ENCODE results near the gene NOA1. TPM values are rescaled to one million over a fixed set of nuclear protein-coding genes. Genes with fewer than 3 reads are reported as not detected.
"Not testable (repeated sequence)": the region's sequence is repeated elsewhere in the genome, so short reads cannot be mapped to it uniquely, and the experiment has no call there.

Gene NOA1
- total RNA-seq, 1 donor from 2014 or later: 15.7 TPM

DNA sequence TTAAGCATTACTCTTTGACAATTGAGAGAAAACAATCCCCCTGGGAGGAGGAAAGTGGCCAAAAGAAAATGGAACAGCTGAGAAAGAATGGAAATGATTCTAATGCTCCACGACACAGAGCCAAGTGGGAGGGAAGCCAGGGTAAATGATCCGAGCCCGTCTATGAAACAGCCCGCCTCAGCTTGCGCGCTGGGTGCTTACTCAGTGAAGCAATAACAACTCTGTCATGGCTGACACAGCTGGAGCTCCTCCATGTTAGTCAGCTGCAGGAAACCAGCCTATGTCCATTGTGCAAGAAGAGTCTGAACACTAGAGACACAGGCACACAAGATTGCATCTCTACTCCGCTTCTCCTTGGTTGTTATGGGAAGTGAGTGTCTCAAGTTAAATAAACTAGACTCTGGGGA lies 19.3 kb downstream of the NOA1 start:
- peak; percentile 81 for DNase-seq (ENCODE audit: low spot score)

DNA sequence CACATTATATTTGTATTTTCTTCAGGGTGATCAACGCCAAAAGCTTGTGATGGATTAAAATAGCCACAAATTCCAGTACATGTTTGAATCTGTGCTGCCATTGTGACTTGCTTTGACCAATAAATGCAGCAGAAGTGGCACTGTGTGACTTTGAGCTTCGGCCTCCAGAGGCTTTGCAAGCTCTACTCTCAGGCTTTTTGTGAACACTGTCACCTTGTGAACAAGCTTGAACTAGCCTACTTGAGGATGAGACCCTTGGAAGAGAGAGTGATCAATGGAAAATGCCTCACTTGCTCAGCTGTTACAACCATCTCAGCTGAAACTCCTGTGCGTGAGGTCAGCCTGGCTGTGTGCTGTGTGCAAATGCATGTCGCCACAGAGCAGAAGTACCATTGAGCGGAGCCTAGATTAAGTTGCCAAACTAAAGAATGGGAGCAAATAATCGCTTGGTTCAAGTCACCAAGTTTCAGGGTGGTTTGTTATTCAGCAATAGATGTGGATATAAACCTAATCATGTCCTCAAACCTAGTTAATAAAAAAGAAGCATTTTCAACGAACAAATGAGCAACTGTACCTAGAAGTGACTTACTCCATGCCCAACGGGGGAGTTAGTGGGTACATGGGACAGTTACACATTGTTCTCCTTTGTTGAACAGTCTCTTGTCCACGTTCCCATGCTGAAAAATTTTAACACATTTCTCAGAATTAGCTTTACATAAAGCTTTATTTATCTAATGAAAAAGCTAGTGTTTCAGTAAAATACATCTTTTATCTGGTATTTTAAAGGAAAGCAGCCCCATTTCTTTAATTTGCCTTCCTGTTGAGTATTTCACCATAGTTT lies 23.5 kb downstream of the NOA1 start:
- no peak for DNase-seq (ENCODE audit: low spot score)

DNA sequence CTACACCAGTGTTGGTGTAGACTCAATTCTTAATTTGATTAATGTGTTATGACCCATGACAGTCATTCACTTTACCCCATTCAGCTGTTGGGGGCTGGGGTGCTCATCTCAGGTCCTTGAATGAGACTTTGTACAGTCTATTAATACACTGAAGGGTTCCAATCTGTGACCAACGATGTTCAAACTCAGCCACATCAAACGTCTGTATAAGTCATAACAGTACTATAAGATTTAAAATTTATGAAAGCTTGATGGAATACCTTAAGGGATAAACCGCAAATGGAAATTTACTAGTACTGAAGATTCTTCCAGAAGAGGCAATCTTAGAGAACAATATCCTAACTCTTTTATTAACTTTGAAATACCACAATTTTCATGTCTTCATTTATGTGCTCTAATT lies 36.0 kb downstream of the NOA1 start:
- no peak for DNase-seq (ENCODE audit: low spot score)

DNA sequence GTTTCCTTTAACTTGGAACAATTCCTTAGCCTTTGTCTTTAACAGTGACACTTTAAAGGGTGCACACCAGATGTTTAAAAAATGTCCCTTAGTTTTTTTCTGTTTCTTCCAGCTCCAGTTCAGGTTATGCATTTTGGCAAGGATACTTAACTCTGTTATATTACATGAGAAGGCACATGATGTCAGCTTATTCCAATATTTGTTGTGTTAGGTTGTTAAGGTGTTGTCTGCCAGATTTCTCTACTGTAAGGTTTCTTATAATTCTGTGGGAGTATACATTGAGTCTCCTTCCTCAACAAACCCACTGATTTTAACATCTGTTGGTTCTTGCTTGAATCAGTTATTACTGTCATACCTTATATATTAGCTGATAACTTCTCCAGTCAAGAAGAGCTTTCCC lies 36.4 kb downstream of the NOA1 start:
- DNase-seq (ENCODE audit: low spot score): no peak

DNA sequence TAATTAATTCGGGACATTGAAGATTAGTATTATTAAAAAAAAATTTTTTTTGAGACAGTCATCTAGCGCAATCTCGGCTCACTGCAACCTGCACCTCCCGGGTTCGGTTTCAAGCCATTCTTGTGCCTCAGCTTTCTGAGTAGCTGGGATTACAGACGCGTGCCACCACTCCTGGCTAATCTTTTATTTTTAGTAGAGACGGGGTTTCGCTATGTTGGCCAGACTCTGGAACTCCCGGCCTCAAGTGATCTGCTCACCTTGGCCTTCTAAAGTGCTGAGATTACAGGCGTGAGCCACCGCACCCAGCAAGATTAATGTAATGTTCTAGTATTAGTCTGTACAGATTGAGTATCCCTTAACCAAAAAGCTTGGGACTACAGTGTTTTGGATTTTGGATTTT lies 37.0 kb downstream of the NOA1 start:
- no peak for DNase-seq (ENCODE audit: low spot score)

DNA sequence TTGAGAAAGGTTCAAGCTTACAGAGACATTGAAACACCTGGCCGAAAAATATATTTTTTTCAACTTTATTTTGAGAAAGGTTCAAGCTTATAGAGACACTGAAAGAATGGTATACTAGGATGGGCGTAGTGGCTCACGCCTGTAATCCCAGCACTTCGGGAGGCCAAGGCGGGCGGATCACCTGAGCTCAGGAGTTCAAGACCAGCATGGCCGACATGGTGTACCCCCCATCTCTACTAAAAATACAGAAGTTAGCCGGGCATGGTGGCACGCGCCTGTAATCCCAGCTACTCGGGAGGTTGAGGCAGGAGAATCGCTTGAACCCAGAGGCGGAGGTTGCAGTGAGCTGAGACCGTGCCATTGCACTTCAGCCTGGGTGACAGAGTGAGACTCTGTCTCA lies 37.6 kb downstream of the NOA1 start:
- not testable (repeated sequence) for DNase-seq (ENCODE audit: low spot score)

DNA sequence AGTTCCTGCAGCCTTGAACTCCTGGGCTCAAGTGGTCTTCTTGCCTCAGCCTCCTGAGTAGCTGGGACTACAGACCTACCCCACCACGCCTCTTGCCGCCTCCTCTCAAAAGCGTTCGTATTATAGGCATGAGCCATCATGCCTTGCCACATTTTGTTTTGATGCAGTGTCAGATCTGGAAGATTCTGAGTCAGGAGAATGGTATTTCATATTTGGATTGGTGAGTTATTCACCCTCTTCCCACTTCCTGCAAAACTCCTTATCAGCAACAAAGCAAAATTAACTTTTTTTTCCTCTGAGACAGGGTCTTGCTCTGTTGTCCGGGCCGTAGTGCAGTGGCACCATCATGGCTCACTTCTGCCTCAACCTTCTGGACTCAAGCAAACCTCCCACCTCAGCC lies 40.1 kb downstream of the NOA1 start:
- DNase-seq (ENCODE audit: low spot score): no peak

DNA sequence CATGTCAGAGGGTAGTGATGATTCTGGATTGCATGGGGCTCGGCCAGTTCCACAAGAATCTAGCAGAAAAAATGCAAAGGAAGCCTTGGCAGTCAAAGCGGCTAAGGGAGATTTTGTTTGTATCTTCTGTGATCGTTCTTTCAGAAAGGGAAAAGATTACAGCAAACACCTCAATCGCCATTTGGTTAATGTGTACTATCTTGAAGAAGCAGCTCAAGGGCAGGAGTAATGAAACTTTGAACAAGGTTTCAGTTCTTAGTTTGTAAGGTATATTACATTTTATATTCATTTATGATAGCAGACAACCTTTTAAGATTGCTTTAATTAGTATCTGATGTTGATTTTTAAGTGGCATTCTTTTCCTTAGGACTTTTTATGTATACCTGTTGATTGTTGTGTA lies 45.5 kb downstream of the NOA1 start:
- no peak for DNase-seq (ENCODE audit: low spot score)

DNA sequence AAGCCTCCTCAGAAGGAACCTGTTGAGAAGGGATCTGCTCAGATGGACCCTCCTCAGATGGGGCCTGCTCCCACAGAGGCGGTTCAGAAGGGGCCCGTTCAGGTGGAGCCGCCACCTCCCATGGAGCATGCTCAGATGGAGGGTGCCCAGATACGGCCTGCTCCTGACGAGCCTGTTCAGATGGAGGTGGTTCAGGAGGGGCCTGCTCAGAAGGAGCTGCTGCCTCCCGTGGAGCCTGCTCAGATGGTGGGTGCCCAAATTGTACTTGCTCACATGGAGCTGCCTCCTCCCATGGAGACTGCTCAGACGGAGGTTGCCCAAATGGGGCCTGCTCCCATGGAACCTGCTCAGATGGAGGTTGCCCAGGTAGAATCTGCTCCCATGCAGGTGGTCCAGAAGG lies 46.8 kb downstream of the NOA1 start:
- no peak for DNase-seq (ENCODE audit: low spot score)

DNA sequence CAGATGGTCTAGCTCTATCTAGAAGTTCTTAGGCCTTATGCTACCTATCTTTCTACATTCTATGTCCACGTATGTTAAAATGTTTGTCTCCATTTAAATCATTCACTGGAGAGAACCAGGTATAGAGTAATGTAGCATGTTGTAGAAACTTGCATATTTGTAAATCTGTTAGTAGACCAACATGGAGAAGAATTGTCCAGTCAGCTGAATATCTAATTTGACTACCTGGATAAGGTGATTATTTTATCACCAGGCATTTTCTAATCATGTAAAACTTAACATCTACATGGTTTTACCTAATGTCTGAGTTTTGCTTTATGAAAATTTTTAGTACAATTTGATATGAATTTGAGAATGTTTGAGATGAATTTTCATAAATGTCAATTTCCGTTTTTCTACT lies 50.2 kb downstream of the NOA1 start:
- DNase-seq (ENCODE audit: low spot score): no peak

DNA sequence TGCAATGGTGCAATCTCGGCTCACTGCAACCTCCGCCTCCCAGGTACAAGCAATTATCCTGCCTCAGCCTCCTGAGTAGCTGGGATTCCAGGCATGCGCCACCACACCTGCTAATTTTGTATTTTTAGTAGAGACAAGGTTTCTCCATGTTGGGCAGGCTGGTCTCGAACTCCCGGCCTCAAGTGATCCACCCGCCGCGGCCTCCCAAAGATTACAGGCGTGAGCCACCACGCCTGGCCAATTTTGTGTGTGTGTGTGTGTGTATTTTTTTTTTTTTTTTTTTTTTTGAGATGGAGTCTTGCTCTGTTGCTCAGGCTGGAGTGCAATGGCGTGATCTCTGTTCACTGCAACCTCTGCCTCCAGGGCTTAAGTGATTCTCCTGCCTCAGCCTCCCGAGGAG lies 62.4 kb downstream of the NOA1 start:
- not testable (repeated sequence) for DNase-seq (ENCODE audit: low spot score)

DNA sequence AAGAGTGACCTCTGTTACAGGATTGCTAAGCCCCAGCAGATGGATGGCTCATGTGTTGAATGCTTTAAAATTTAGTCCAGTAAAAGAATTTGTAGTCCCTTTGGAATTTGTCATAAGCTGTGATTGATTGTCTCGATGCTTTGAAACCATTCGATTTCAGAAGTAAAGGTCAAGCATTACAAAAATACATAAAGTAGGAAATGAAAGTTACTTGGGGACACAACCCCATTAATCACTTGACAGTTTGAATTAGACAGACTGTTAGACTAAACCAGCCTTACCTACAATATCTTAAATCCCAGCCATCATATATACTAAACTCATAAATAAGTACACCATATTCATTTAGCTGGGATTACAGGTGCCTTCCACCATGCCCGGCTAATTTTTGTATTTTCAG lies 63.1 kb downstream of the NOA1 start:
- no peak for DNase-seq (ENCODE audit: low spot score)

Other genes with a start within 250 kb of the NOA1 start
- gene SPINK2, start 155.9 kb downstream of the NOA1 start, total RNA-seq: not detected
- 45.3 TPM for gene REST, start 69.7 kb downstream of the NOA1 start, total RNA-seq
- gene POLR2B, start 1.3 kb upstream of the NOA1 start, total RNA-seq: 84.2 TPM
- 487 TPM for gene IGFBP7, start 132.8 kb upstream of the NOA1 start, total RNA-seq